ENCODE data around the gene VCAN. TPM values are rescaled to one million over a fixed set of nuclear protein-coding genes. Genes with fewer than 3 reads are reported as not detected.

VCAN gene
- total and polyA plus RNA-seq, 2 experiments from 2014 or later: 133 to 404 TPM

GRCh38 chr5:83528439-83528769 is 56.9 kb downstream of the VCAN start:
- no peaks in the 10 kb centered on the region for H3K27me3 ChIP-seq (ENCODE audit: insufficient read depth)
- no peaks in the 10 kb centered on the region for H3K4me1 ChIP-seq (ENCODE audit: insufficient read depth)
- no peaks in the 10 kb centered on the region for H3K9me2 ChIP-seq (ENCODE audit: insufficient read depth)
- H3K79me2 ChIP-seq (replicated peaks; ENCODE audit: insufficient read depth): 0 out of 2 replicates have a peak, but pooled peaks cover 4% of the 10 kb centered on the region
- DNase-seq (ENCODE audit: low spot score): no peak
- no peak for ATAC-seq
- no peak overlapping the region for H3K27ac Mint-ChIP-seq
- H2AFZ ChIP-seq: no peak overlapping the region
- H3K9me3 Mint-ChIP-seq: no peaks in the 10 kb centered on the region
- H3K4me3 Mint-ChIP-seq: no peak overlapping the region
- peaks cover 3% of the 10 kb centered on the region; the same call in 1 of the 2 replicates for H4K20me1 ChIP-seq (replicated peaks; ENCODE audit: insufficient read depth)
- H3K4me3 ChIP-seq: no peak overlapping the region
- TF ChIP-seq NANOG (IDR thresholded peaks at IDR 0.05; ENCODE audit: borderline replicate concordance): no peak
- TF ChIP-seq POLR2AphosphoS5 (IDR thresholded peaks at IDR 0.05; ENCODE audit: low read depth): no peak
- no peak for TF ChIP-seq REST (IDR thresholded peaks at IDR 0.05; ENCODE audit: unreplicated experiment)
- TF ChIP-seq ZNF331 (CRISPR knock-in tag; IDR thresholded peaks at IDR 0.05; ENCODE audit: low read depth): no peak
- no peak for TF ChIP-seq STAT1 (IDR thresholded peaks at IDR 0.05; ENCODE audit: unreplicated experiment)
- no peak for TF ChIP-seq CTCF (conservative IDR thresholded peaks at IDR 0.05; ENCODE audit: low read depth in 2 of 2)
- no peak for TF ChIP-seq ZNF114 (CRISPR knock-in tag; IDR thresholded peaks at IDR 0.05)
- no peak for TF ChIP-seq EZH2 (IDR thresholded peaks at IDR 0.05; ENCODE audit: low read depth, unreplicated experiment)
- TF ChIP-seq ZNF462 (CRISPR knock-in tag; IDR thresholded peaks at IDR 0.05): no peak
- TF ChIP-seq CREB1 (CRISPR knock-in tag; IDR thresholded peaks at IDR 0.05; ENCODE audit: low read depth): no peak
- no peak for TF ChIP-seq EZH2phosphoT487 (IDR thresholded peaks at IDR 0.05; ENCODE audit: unreplicated experiment)
- TF ChIP-seq ETS1 (IDR thresholded peaks at IDR 0.05): no peak
- no peak for TF ChIP-seq JUNB (IDR thresholded peaks at IDR 0.05; ENCODE audit: unreplicated experiment)
- no peaks in the 10 kb centered on the region for H3F3A ChIP-seq (replicated peaks; ENCODE audit: low read depth)
- H3K27ac ChIP-seq (ENCODE audit: low read depth): no peak overlapping the region
- peaks cover 3% of the 10 kb centered on the region; the same call in 1 of the 2 replicates for H3K36me3 ChIP-seq (ENCODE audit: insufficient read depth)
- peaks cover 7% of the 10 kb centered on the region; the same call in 2 of the 3 replicates for H3K4me1 Mint-ChIP-seq
- no peak overlapping the region for H3K4me2 ChIP-seq
- H3K27me3 Mint-ChIP-seq (ENCODE audit: insufficient read depth, low read depth, poor library complexity): no peaks in the 10 kb centered on the region
- peaks cover 3% of the 10 kb centered on the region; the same call in 2 of the 3 replicates for H3K36me3 Mint-ChIP-seq (ENCODE audit: low read depth)

All from GM23338 (cell line).